Breast epithelium (tissue), 4 donors: ENCODE data around the gene ADCY7. TPM values are rescaled to one million over a fixed set of nuclear protein-coding genes. Genes with fewer than 3 reads are reported as not detected.
A peak's percentile ranks its signal among the peaks of the same experiment; 100 is the strongest.

Experiments used
- DNase-seq, 2 donors: peaks; one replicate each; pipeline ENCODE4 v3.0.0-alpha.2; 2019; ENCODE audit warnings: low spot score in 2 of 2
- H3K27ac ChIP-seq, 2 donors: fragments of 200-600 bp; sonication (generic) in 1 of 2; one replicate each; pipeline ENCODE4 v1.5.1; 2016 to 2019; ENCODE audit warnings: mild to moderate bottlenecking in 1 of 2
- H3K27me3 ChIP-seq, 2 donors: fragments of 200-600 bp; sonication (generic) in 1 of 2; one replicate each; pipeline versions ENCODE4 v1.5.1 to v1.6.0; 2017 to 2019; ENCODE audit warnings: control low read depth in 1 of 2, mild to moderate bottlenecking in 1 of 2
- H3K36me3 ChIP-seq: fragments of 200-600 bp; one replicate; pipeline ENCODE4 v1.5.1; 2019
- H3K4me1 ChIP-seq, 2 donors: fragments of 200-600 bp; sonication (generic); one replicate each; pipeline ENCODE4 v1.5.1; 2016 to 2019; ENCODE audit warnings: control low read depth in 1 of 2
- H3K4me3 ChIP-seq, 3 donors: fragments of 200-600 bp; sonication (generic); 1 replicate in 2 of 3; 2 replicates in 1 of 3; pipeline ENCODE4 v1.5.1; 2016 to 2019; ENCODE audit warnings: mild to moderate bottlenecking in 3 of 3, moderate library complexity in 2 of 3
- H3K9me3 ChIP-seq, 2 donors: fragments of 200-600 bp; sonication (generic) in 1 of 2; one replicate each; pipeline ENCODE4 v1.5.1; 2016 to 2019; ENCODE audit warnings: control low read depth in 1 of 2
- CTCF ChIP-seq, 3 donors: fragments of 450-650 bp; IDR thresholded peaks; one replicate each; pipeline ENCODE4 v1.5.1; 2016 to 2017; ENCODE audit warnings: antibody characterized with exemption in 3 of 3, mild to moderate bottlenecking in 3 of 3, moderate library complexity in 3 of 3
- POLR2A ChIP-seq: fragments of 450-650 bp; IDR thresholded peaks from one replicate; pipeline ENCODE4 v1.6.1; 2016; ENCODE audit warnings: antibody characterized with exemption, mild to moderate bottlenecking, moderate library complexity
- POLR2AphosphoS5 ChIP-seq, 3 donors: sonication (generic); formaldehyde crosslinking; IDR thresholded peaks; one replicate each; pipeline ENCODE4 v1.6.1; 2017; ENCODE audit warnings: antibody characterized with exemption in 3 of 3
- intact Hi-C: fragments of 100-400 bp; cut with DNase I; formaldehyde crosslinking; loops from one replicate; pipeline ENCODE4 v1.15.1; 2023; ENCODE audit warnings: low total_unique reads
- total RNA-seq, 3 donors: library from RNA; depleted of rRNA; stranded (reverse); fragments of >200 nt; gene quantifications; one replicate each; pipeline ENCODE4 v1.1.0, GENCODE V29; 2016

Gene ADCY7
- total RNA-seq, 3 donors from 2014 or later, result 6.2 to 30.7 (median 10.2) TPM

GRCh38 chr16:50275098-50275415 is 8.7 kb downstream of the ADCY7 start:
- no peak for TF ChIP-seq CTCF (IDR thresholded peaks at IDR 0.05)
- TF ChIP-seq POLR2AphosphoS5 (IDR thresholded peaks at IDR 0.05), result no peak
- TF ChIP-seq POLR2A, result no peak
- H3K4me3 ChIP-seq, result peak overlapping the region; percentile 23 to 37 (median 35)
- H3K4me1 ChIP-seq, result no peaks in the 10 kb centered on the region
- H3K27me3 ChIP-seq, result no peaks in the 10 kb centered on the region
- intact Hi-C loops, result no loop called here
- H3K9me3 ChIP-seq, result no peaks in the 10 kb centered on the region
- peak overlapping the region in 1 of 2 donors; percentile 55 for H3K27ac ChIP-seq
- no peak for DNase-seq
- no peaks in the 10 kb centered on the region for H3K36me3 ChIP-seq

- no peaks in the 10 kb centered on the region for H3K9me3 ChIP-seq
- no peaks in the 10 kb centered on the region for H3K36me3 ChIP-seq
- no peaks in the 10 kb centered on the region for H3K27me3 ChIP-seq
- intact Hi-C loops, result no loop called here
- H3K4me1 ChIP-seq, result no peaks in the 10 kb centered on the region
- no peak for DNase-seq
- peak overlapping the region in 1 of 3 donors; percentile 35 for H3K4me3 ChIP-seq
- TF ChIP-seq POLR2AphosphoS5 (IDR thresholded peaks at IDR 0.05) (no peak), POLR2A (no peak), CTCF (IDR thresholded peaks at IDR 0.05) (no peak)
- H3K27ac ChIP-seq, result no peak overlapping the region
These were observed 9.3 kb downstream of the ADCY7 start for GRCh38 chr16:50275428-50276325.

- intact Hi-C loops, result no loop called here
- TF ChIP-seq CTCF (IDR thresholded peaks at IDR 0.05), result no peak
- no peak for TF ChIP-seq POLR2A
- no peak for TF ChIP-seq POLR2AphosphoS5 (IDR thresholded peaks at IDR 0.05)
- no peaks in the 10 kb centered on the region for H3K9me3 ChIP-seq
- no peak overlapping the region for H3K27ac ChIP-seq
- no peaks in the 10 kb centered on the region for H3K4me1 ChIP-seq
- H3K36me3 ChIP-seq, result no peaks in the 10 kb centered on the region
- H3K27me3 ChIP-seq, result no peaks in the 10 kb centered on the region
- H3K4me3 ChIP-seq, result no peak overlapping the region
- no peak for DNase-seq
These were observed 9.9 kb downstream of the ADCY7 start for GRCh38 chr16:50276326-50276640.

- intact Hi-C loops, result no loop called here
- Histone ChIP-seq H3K27me3 (no peaks in the 10 kb centered on the region), H3K4me1 (no peaks in the 10 kb centered on the region), H3K27ac (no peak overlapping the region), H3K36me3 (no peaks in the 10 kb centered on the region), H3K9me3 (no peaks in the 10 kb centered on the region), H3K4me3 (no peak overlapping the region)
- no peak for DNase-seq
- TF ChIP-seq POLR2AphosphoS5 (IDR thresholded peaks at IDR 0.05) (no peak), CTCF (IDR thresholded peaks at IDR 0.05) (no peak), POLR2A (no peak)
These were observed 10.6 kb downstream of the ADCY7 start for GRCh38 chr16:50276801-50277555.

GRCh38 chr16:50278251-50278650 is 11.9 kb downstream of the ADCY7 start:
- no peak for TF ChIP-seq POLR2A
- no peak for TF ChIP-seq CTCF (IDR thresholded peaks at IDR 0.05)
- TF ChIP-seq POLR2AphosphoS5 (IDR thresholded peaks at IDR 0.05), result no peak

More at GRCh38 chr16:50278251-50278650, 11.9 kb downstream of the ADCY7 start:
- intact Hi-C loops, result no loop called here
- Histone ChIP-seq H3K27me3 (no peaks in the 10 kb centered on the region), H3K4me3 (no peak overlapping the region), H3K4me1 (no peaks in the 10 kb centered on the region), H3K9me3 (no peaks in the 10 kb centered on the region), H3K27ac (no peak overlapping the region), H3K36me3 (no peaks in the 10 kb centered on the region)
- DNase-seq, result no peak
